IPS DF 4.7 (cell line): Measurements from ENCODE around the gene ZNF284.
"Not testable (repeated sequence)": the region's sequence is repeated elsewhere in the genome, so short reads cannot be mapped to it uniquely, and the experiment has no call there.

Experiments used
- DNase-seq: peaks from one replicate; pipeline ENCODE4 v3.0.0-alpha.2; 2013; ENCODE audit warnings: low spot score; ENCODE audit errors: extremely low read depth

Gene ZNF284

DNA sequence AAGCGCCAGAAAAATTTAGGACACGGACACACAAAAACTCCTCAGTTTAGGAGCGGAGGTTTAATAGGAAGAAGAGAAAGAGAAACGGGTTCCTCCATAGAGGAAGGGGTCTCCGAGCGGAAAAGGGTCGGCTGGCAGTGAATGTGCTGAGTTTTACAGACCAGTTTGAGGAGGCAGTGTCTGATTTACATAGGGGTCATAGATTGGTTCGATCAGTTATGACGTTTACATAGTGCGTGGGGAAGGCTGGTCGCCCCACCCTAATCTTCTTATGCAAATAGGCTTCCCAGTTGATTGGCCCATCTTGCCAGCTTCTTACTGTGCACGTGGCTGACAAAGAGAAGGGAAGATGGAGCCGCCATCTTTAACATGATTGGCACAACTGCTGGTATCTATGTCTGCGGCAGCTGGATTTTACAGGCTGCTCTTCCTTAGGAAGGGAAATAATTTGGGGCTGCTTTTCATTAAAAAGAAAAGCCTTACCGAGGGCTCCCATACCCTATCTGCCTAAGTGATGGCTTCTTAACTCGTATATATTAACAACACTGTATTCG is 40.0 kb downstream of the ZNF284 start:
- DNase-seq, result peak; percentile 87

DNA sequence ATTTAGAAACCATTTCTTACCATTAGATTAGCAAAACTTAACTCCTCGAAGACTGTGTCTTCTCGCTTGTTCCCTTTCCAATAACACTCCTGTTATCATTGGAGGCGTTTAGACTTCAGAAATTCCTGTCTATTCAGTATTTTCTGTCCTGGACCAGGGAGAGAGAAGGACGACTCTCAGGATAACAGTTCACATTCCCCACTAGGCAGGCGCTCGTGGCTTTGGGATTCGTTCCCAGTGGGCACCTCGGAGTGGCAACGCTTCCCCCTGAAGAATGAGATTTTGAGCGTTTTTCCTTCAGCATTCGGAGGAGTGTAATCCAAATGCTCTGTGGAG is 40.8 kb downstream of the ZNF284 start:
- DNase-seq, result no peak

DNA sequence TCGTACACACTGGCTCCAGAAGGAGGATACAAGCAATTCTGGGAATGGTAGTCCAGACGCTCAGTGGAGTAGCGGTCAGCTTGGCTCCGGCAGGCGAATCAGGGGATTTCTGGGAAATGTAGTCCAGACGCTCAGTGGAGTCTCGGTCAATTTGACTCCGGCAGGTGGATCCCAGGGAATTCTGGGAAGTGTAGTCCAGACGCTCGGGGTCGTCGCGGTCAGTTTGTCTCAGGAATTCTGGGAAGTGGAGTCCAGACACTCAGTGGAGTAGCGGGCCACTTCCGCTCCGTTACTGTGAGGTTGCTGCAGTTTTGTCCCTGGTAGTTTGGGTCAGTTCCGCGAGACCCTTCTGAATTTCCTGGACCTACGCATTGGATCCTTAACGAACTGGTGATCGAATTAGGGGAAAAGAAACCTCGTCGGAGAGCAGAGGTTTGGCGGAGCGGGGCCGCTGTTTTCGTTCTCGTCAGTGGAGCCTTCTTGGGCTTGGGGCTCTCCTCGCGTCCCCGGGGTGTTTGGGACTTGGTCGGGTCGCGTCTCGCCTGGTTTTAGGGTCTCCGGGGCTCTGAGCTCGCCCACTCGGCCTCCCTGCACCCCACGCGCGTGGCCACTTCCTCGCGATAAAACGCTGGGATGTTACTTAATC is 41.3 kb downstream of the ZNF284 start, which contains the start of gene ZNF225:
Gene ZNF225, plus strand, starts transcription at position 262 of the 646 bp plus-strand sequence. CDS start 2,429 bp downstream, outside the sequence.
- peak; percentile 99 for DNase-seq

DNA sequence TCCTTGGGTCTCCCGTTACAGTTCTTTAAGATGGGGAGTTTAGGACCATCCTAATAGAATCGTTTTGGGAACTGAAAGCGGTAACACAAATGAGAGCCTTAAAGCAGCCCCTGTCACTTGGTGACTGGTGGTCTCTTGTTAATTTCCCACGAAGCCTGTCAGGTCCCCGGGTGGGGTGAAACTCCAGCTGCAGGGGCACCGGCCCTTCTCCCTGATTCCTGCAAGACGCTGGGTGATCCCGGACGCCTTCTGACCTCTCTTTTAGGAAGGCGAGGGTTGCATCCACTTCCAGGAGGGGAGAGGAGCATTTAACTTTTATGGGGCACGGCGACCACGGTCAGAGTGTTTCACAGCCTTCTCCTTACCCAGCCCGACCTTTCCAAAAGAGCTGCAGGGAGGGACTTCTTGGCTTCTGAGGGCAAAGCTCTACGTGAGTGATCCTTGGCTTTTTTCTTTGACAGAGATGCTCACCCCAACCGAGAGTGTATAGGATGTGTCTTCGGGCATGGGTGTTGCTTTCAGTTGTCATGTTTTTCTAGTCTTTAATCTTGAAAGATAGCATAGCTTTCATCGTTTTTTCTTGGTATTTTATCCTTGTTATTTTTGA is 41.9 kb downstream of the ZNF284 start:
- no peak for DNase-seq

DNA sequence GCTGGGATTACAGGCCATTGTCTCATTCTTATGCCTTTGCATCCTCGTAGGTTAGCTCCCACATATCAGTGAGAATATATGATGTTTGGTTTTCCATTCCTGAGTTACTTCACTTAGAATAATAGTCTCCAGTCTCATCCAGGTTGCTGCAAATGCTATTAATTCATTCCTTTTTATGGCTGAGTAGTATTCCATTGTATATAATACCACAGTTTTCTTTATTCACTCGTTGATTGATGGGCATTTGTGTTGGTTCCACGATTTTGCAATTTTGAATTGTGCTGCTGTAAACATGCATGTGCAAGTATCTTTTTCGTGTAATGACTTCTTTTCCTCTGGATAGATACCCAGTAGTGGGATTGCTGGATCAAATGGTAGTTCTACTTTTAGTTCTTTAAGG is 49.2 kb downstream of the ZNF284 start:
- DNase-seq, result not testable (repeated sequence)

DNA sequence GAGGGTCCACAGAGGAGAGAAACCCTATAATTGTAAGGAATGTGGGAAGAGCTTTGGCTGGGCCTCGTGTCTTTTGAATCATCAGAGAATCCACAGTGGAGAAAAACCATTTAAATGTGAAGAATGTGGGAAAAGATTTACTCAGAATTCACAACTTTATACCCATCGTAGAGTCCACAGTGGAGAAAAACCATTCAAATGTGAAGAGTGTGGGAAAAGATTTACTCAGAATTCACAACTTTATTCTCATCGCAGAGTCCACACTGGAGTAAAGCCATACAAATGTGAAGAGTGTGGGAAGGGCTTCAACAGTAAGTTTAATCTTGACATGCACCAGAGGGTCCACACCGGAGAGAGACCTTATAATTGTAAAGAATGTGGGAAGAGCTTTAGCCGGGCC is 60.0 kb downstream of the ZNF284 start:
- DNase-seq, result no peak
